GM21737 (cell line): Measurements from ENCODE around the gene TBRG4.

Experiments used
- ATAC-seq: cut with Tn5 transposase; IDR thresholded peaks from one replicate; pipeline ENCODE4 v1.9.1; 2021; ENCODE audit warnings: mild to moderate bottlenecking, moderate library complexity; ENCODE audit not compliant: unreplicated experiment

Gene TBRG4

DNA sequence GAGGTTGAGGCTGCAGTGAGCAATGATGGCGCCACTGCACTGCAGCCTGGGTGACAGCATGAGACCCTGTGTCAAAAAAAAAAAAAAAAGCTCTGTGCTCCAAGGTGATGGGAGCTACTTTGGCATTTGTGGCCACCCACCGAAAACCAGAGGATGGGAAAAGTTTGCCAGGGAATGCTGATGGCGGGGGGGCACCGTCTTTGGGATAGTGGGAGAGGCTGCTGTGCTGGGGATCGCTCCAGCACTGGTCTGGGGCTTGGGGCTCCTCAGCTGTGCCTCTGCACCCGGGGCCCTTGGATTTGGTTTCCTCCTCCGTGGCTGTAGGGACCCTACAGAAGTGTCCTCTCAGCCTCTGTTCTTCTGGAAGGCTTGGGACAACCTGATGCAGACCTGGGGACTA is 34.4 kb upstream of the TBRG4 start:
- no peak for ATAC-seq

DNA sequence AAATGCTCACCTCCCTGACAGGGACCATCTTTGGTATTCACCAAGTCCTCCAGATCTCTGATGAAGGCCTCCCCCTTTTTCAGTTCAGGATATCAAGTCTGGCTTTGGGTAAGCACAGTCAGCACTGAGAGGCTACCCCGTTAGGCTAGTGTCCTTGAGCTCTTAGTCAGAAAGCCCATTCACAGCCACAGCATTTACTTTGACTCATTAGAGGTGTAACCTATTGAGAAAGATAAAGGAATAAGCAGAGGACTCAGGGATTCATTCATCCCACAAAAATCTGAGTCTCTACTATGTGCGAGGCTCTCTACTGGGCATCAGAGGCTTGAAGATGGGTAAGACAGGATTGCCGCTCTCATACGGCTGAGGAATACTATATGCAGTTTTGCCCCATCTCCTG is 32.1 kb upstream of the TBRG4 start:
- ATAC-seq, result no peak

DNA sequence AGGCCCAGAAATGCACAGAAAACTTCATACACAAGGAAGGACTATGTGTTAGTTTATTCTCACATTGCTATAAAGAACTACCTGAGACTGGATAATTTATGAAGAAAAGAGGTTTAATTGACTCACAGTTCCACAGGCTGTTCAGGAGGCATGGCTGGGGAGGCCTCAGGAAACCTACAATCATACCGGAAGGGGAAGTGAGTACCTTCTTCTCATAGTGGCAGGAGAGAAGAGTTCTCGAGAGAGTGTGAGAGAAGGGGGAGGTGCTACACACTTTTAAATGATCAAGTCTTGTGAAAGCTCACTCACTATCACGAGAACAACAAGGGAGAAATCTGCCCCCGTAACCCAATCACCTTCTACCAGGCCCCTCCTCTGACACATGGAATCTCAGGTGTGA is 29.3 kb upstream of the TBRG4 start:
- ATAC-seq, result no peak

DNA sequence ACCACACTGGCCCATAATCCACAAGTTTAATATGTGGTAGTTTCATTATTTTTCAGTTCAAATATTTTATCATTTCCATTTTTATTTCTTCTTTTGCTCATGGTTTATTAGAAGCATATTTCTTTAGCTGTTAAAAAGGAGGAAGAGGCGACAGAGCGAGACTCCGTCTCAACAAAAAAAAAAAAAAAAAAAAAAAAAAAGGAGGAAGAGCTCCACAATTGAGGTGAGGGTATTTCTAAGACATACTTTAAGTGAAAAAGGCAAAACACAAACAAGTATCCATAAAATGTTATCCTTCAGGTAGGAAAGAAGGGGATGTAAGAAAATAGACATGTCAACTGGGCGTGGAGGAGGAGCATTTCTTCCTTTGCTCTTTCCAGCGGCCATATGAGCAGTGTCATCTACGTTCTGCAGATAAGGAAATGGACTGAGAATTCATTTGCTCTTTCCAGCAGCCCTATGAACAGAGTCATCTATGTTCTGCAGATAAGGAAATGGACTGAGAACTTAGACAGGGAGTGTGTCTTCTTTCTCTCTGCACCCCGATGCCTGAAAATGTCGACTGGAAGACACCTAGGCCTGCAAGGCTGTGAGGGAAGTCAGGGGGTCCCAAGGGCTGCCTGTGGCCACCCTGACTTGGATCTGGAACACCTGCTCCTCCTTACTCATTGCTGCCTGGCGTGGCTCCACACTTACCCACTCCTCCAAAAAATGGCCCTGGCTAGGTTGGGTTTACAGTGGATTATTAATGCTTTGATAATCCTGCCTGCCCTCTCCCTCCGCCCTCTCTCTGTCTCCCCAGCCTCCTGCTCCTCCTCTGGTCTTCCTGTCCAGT is 27.2 kb upstream of the TBRG4 start:
- no peak for ATAC-seq

DNA sequence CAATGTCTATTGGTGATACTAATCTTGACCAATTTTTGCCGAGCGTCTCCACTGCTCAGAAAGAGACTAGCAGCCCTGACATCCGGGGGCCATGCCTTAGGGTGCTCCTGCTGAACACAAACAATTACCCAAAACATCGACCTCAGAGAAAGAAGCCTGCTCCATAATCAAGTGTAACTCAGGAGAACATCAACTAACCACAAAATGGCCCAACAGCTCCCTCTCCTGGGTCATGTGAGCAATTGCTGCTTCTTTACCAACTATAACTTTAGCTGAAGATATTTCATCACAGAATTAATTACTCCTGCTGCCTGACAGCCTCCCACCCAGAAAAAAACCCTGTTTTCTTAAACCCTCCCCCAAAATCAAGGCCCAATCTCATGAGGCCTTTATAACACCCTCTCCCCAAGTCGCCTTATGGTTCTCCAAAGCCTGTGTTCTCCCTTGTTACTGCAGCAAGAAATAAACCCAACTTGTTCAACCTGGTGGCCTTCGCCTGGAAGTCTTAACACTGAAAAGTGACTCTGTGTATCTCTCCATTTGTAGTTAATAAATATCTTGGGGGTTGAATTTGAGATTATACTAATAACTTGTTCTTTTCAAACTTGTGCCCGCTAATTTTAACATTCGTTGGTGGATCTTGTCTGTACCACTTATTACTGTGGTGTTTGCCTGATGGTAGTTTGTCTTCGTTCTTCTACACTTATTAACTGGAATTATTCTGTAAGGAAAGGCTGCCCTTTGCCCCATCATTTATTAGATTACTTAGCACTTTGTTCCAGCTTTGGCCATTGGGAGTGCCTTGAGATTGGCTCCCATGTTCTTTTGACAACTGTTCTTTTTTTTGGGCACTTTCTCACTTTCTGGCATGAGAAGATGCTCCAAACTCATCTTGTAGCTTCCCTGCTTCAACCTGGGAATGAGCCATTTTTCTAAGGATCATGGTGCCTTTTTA is 24.9 kb upstream of the TBRG4 start:
- no peak for ATAC-seq

DNA sequence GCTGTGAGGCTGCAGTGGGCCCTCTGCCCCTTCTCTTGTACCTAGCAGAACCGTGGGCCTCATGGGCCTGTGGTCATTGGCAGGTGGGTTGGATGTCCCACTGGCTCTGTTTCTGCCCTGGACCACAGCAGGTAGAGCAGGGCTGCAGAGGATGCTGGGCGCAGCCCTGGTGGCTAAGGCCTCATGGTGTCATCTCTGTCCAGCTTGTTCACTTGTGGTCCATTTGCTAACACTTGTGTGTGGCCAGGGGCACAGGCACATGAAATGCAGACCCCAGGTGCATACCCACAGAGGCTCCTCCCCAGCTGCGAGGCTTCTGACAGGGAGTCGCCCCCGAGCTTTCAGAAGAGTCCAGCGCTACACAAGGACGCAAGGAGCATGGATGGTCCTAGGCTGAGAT is 22.4 kb upstream of the TBRG4 start:
- no peak for ATAC-seq

DNA sequence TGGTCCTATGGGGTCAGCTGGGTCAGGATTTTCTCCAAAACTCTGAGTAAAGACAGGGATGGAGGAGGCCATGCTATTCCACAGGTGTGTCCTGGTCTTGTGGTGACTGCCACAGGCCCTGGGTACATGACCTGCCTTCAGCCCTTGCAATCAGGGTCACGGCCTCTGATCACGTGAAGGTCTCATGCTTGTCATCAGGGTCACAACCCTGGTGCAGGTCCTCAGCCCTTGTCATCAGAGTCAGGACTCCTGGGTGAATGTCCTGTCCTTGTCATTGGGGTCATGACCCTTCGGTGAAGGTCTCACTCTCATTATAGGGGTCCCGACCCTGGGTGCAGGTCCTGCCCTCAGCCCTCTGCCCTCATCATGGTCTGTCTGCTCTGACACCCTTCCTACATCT is 21.9 kb upstream of the TBRG4 start:
- ATAC-seq, result no peak

DNA sequence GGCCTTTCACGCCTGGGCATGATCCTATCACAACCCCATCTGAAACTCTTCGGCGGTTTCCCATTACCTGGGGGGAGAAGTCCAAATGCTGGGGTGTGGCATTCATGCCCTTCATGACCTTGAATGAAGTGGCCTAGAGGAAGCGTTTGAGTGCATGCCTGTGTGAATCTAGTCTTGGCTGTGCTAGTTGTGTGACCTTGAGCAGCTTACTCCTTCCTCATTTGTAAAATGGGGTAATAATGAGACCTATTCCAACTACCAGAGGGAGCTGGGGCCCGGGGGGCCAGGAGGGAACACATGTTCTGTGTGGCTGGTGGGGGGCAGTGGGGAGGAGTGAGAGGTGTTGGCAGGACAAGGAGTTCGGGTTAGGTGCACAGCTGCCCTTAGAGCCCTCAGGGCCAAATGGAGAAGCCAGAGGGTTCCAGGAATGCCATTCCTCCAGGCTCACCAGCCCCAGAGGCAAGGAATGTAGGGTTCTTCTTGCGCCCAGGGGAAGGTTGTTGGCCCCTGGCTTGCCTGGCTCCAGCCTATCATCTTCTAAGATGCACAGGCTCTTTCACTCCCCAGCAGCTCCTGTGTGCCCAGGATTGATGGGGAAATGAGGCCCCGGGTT is 21.3 kb upstream of the TBRG4 start:
- no peak for ATAC-seq

DNA sequence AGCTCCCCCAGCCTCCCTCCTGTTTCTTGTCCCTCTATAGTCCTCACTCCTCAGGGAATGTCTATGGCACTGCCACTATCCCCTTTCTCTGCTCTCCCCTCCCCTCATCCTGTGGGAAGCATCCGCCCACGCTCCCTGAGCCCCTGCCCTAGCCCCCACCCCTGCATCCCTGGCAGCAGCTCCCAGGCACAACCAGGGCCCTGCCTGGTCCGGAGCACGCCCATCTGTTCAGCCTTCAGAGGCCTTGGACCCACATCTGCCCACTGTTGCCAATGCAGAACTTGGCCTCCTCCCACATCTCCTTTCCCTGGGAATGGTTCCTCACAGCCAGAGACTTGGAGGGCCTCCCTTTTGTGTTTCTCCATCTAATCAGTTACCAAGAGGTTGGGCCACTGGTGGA is 20.4 kb upstream of the TBRG4 start:
- no peak for ATAC-seq

DNA sequence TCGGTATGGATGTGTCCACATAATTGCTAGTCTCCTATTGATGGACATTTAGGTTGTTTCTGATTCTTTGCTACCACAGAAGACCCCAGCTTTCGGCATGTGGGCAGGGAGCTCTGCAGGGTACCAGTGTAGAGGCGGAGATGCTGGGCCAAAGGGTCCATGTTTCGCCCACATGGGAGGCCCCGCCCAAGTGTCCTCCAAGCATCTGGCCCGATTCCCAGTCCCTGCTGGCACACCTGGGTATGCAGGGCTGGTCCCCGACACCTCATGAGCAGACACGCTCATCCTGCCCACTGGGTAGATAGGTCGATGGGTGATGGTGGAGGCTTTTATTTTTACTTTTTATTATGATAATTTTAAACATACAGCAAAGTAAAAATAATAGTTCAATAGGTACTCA is 19.4 kb upstream of the TBRG4 start:
- ATAC-seq, result no peak

DNA sequence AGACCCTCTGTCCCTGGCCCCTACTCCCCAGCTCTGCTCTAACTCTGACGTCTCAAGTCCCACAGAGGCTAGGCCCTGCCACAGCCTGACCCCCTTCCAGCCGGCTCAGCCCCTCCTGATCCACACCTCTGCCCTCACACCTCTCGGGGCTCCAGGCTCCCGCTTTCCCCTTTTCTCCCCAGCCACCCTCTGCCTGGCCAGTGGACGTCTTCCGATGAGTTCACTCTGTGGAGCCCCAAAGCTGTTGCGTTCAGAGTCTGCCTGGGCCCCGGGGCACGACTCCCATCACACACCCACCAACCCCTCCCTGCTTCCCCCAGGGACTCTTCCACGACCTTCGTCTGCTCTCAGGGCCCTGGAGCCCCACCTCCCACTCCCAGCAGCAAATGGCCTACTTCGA is 18.4 kb upstream of the TBRG4 start:
- ATAC-seq, result no peak

DNA sequence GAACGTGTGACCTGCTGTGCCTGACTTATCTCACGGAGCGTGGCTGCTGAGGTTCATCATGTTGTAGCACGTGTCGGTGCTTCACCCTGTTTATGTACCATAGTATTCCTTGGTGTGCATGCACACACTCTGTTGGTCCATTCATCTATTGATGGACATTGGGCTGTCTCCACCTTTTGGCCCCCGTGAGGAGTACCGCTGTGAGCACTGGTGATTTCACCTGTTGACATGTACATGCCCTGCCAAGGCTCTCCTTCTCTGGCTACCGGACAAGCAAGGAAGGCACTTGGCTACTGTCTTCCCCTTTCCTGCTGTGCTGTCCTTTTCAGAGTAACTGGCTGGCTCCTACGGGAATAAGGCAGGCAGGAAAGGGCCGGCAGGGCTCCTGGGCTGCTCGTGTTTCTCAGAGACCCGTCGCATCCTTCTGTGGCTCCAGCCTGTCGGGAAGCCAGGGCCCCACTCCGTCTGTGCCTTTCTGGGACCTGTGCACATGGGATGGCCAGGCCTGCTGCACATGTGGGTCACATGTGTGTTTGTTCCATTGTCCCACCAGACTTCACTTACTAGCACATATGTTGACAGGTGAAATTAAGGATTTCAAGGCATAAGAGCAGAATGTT is 17.8 kb upstream of the TBRG4 start:
- no peak for ATAC-seq

DNA sequence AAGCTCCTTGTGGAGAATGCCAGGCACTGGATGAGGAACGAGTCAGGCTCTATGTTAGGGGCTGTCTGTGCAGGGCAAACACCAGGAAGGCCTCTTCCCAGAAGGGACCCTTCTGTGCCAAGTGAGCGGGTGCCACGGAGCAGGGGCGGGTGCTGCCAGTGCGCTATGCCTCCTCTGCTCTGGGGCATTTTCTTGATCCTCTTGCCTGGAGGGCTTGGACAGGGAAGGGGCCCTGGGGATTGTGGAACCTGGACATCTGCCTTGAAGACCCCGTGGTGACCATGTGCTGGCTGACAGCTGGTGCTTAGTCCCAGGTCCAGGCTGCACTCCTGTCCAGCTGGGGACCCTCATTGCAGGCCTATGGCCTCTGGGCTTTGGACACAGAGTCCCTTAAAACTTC is 15.4 kb upstream of the TBRG4 start:
- no peak for ATAC-seq

DNA sequence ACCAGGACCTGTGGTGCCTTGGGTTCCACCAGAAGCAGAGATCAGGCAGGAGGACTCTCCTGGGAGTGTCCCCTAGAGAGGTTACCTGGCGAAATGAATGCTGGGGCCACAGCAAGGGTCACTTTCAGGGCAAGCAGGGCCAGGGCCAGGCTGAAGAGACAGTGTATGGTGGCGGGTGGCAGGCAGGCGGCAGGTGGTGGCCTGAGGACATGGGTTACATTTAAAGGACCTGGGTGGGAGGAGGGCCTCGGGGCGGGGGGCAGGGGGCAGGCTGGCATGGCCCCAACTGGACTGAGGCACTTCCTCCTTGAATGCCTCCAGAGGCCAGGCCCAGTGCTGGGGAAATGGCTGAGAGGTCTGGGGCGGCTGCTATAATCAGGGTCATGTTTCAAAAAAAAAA is 14.7 kb upstream of the TBRG4 start:
- no peak for ATAC-seq

DNA sequence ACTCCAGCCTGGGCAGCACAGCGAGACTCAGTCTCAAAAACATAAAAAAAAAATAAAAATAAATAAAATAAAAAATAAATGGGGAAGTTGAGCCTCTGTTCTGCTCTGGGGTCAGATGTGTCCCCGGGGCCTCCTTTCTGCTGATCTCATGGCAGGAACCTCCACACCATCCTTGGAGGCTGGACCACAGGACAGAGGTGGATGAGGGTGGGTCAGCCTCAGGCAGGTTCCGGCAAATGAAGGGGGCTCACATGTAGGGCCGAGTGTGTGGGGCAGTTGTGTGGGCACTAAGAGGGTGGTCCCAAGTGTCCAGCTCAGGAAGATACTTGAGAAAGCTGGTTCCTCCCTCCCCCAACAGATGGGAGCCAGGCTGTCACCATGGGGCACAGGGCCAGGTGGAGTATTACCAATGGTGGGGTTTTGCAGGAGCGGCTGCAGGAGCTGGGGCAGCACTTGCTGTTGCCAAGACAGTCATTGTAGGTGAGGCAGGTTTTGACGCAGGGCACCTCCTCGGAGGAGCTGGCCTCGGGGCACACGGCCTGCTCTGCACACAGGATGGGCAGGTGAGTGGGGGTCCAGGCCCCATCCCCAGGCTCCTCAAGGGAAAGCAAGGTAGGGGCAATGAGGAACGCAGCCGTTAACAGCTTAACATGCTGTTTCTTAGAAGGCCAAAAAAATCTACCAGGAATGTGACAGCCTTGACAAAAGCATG is 13.9 kb upstream of the TBRG4 start:
- ATAC-seq, result no peak

DNA sequence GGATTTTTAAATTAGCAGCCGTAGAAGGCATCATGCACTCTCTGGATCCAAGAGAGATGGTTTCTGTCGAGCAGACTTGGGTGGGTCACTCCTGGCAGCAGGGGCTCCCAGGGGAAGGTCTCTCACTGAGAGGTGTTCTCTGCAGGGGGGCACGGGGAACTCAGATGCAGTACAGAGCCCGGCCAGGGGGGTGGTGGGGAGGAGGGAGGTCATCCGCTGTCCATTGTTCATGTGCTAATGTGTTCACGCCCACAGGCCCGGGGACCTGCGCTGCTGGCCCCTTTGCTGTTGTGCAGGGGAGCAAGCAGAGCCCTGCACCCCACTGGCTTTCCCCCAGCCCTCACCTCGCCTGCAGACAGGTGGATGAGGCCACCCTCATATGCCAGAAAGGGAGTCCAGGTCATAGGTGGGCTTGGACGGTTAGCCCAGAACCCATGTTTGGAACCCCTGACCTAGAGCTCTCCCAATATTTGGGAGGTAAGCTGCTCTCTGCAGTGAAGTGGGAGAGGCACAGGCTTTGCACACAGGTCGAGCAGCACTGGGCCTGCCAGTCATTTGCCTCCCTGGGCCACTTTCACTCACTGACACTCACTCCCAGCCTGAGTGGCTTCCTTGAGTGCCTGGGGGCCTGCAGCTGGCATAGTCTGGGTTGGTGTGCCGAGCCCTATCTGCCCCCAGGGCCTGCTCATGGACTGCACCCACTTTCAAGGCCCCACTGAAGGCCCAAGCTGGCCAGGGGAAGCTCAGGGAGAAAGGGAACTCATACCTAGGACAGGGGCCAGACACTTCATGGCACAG is 12.6 kb upstream of the TBRG4 start:
- no peak for ATAC-seq

DNA sequence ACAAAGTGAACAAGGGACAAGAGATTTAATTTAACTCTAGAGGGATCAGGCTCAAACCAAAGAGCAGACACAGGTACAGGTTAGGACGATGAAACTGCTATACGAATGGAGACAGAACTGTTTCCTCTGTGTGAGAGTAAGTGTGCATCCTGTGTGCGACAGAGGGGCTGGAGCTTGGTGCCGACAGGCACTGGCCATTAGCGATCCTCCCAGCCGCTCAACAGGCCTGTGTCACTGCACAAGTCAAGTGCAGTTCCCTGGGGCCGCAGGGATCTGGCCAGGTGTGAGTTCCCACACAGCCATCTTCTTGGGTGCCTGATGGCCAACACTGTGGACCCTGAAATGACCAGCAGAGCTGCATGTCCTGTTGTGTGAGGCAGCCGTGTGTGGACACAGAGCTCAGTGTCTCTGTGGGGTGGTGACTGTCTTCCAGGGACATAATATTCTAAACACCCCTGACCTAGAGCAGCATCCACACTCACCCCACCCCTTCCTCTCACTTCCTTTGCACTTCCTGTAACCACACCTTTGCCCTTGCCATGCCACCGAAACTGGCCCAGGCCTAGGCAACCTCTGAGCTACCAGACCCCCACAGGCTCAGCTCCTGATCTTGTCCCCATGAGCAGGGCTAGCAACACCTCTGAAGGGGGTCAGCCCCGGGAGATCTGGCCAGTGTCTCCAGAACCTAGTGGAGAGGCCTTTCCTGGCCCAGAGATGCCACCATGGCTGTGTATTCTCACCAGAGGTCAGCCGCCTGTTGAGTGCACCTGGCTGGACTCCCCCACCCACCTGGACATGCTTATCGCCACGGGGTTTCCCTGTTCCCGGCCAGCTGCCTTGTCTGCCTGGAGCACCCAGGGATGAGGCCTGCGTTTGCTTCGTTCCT is 11.7 kb upstream of the TBRG4 start:
- ATAC-seq, result no peak

DNA sequence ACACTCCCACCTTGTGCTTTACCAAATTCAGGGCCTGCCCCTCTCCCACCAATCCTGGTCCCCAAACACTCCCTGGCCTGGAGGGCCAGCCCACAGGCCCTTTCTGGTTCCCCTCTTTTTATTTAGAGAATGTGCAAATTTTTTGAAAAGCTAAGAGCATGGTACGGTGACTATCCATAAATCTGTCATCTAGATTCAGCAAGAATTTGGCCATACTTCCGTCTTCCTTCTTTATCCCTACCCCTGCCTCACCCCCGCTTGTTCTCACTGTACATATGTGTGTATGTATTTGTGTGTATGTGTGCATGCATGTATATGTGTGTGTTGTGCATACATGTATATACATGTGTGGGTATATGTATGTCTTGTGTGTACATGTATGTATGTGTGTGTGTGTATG is 8.1 kb upstream of the TBRG4 start:
- ATAC-seq, result no peak

DNA sequence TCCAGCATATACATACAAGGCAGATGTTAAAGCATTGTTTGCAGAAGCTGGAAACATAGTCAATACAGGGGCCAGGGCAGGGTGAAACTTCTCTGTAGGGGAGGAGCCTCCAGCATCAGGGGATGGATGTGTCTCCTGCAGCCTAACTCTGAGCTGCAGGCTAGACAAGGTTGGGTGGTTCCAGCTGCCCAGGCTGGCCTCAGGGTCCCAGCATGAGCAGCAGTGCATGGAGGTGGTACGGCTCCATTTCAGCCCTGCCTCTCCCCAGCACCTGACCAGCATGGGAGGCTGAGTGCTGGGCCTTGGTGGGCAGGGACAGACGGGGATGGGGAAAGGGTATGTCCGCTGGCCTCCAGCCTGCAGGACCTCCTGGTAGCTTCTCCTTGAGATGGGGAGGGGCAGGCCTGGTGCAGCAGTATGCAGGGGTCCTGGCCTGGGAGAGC is 7.4 kb upstream of the TBRG4 start:
- no peak for ATAC-seq
